ENCODE measurements around the gene SLFN14. TPM values are rescaled to one million over a fixed set of nuclear protein-coding genes. Genes with fewer than 3 reads are reported as not detected.

SLFN14 gene
- total and polyA plus RNA-seq, 2 of the 4 experiments (the other 2 are of a cell fraction) = not detected

- H2BK120ac ChIP-seq (ENCODE audit: low read depth, low read length) = no peak within 1 kb of the TSS; the same call in 1 of the 2 replicates
- H3K27me3 ChIP-seq (ENCODE audit: control insufficient read depth, insufficient read depth, low read length) = no peaks in the 10 kb centered on the region; the same call in 1 of the 2 replicates
- H2AFZ ChIP-seq (replicated peaks; ENCODE audit: low read length, poor library complexity) = no peak within 1 kb of the TSS
- DNase-seq (no peak), ATAC-seq (ENCODE audit: low read depth) (no peak)
- no peak within 1 kb of the TSS for H3K4me3 ChIP-seq (ENCODE audit: insufficient read depth, low read depth, low read length)
- H2BK20ac ChIP-seq (ENCODE audit: low read depth, low read length) = no peak within 1 kb of the TSS
- H3K27ac ChIP-seq (ENCODE audit: insufficient read depth, low read length) = no peak within 1 kb of the TSS
- H3K14ac ChIP-seq (replicated peaks; ENCODE audit: low read depth, low read length) = no peak within 1 kb of the TSS
- intact Hi-C loops (cut with micrococcal nuclease) (loop anchor here (2.0 kb wide), 2 partner anchors 105 to 295 kb away; partner anchors contain the start of genes SLFN12 and SLFN5), in situ Hi-C loops (cut with MboI; ENCODE audit: low sequenced_read_pairs) (loop anchor here (5.0 to 25.0 kb wide), 3 partner anchors 225 to 1125 kb away; no protein-coding TSS in a partner anchor), dilution Hi-C loops (cut with HindIII; ENCODE audit: low sequenced_read_pairs, unreplicated experiment) (loop anchor here (25.0 kb wide), 2 partner anchors 225 to 350 kb away; partner anchors contain the start of gene SLC35G3)
- no peak within 1 kb of the TSS for H3K4ac ChIP-seq (ENCODE audit: low read depth, low read length)
- H3K4me1 ChIP-seq (ENCODE audit: control insufficient read depth, insufficient read depth, low read length) = no peaks in the 10 kb centered on the region
- no peak within 1 kb of the TSS; the same call in 1 of the 2 replicates for H3K23ac ChIP-seq (ENCODE audit: low read depth, low read length)
- no peak within 1 kb of the TSS for H3K4me2 ChIP-seq (ENCODE audit: low read depth, low read length)
- H2BK5ac ChIP-seq (ENCODE audit: low read depth, low read length, poor library complexity, severe bottlenecking) = no peak within 1 kb of the TSS
- no peak within 1 kb of the TSS for H2BK15ac ChIP-seq (ENCODE audit: low read depth, low read length)
- no peak within 1 kb of the TSS for H4K91ac ChIP-seq (ENCODE audit: insufficient read depth, low read depth, low read length)
- no peak within 1 kb of the TSS for H3K56ac ChIP-seq (ENCODE audit: extremely low read depth, insufficient read depth, low read length)
- ChIA-PET POLR2A (ENCODE audit: unreplicated experiment) (no interaction called here), CTCF (interaction anchor here (1.0 to 3.8 kb wide), 3 partner anchors 12 to 224 kb away, joined by 3 to 18 read pairs (median 3); no protein-coding TSS in a partner anchor)
- no TSS peak for BruUV-seq (replicated peaks)
- no peaks in the 10 kb centered on the region for H3K9me1 ChIP-seq (ENCODE audit: insufficient read depth, low read length)
- H3K18ac ChIP-seq (ENCODE audit: low read depth, low read length) = no peak within 1 kb of the TSS
- H4K8ac ChIP-seq (ENCODE audit: low read depth in 2 of 2, low read length in 2 of 2) = no peak within 1 kb of the TSS
- no peaks in the 10 kb centered on the region for H3K79me1 ChIP-seq (ENCODE audit: low read depth in 1 of 2, low read length in 2 of 2)
- no peaks in the 10 kb centered on the region for H3K9me3 ChIP-seq (ENCODE audit: control insufficient read depth, insufficient read depth, low read length)
- no peak within 1 kb of the TSS for H3K9ac ChIP-seq (ENCODE audit: low read depth, low read length)
- no peak within 1 kb of the TSS for H4K5ac ChIP-seq (ENCODE audit: low read depth, low read length)
- no peak within 1 kb of the TSS for H2AK9ac ChIP-seq (replicated peaks; ENCODE audit: low read depth, low read length, poor library complexity)
- no CpG with 5 or more reads among the region's 2 CpGs for WGBS, 2 experiments (ENCODE audit: extremely low coverage in 2 of 2, insufficient read length in 1 of 2)
- no peaks in the 10 kb centered on the region for H4K20me1 ChIP-seq (ENCODE audit: insufficient read depth, low read length)
- H2AK5ac ChIP-seq (ENCODE audit: low read depth, low read length) = no peak within 1 kb of the TSS
- no peak for TF ChIP-seq RCOR1 (IDR thresholded peaks at IDR 0.05; ENCODE audit: insufficient replicate concordance, low read length)
- TF ChIP-seq USF2 (IDR thresholded peaks at IDR 0.05; ENCODE audit: low read depth, low read length) = no peak
- TF ChIP-seq NFE2L2 (IDR thresholded peaks at IDR 0.05; ENCODE audit: low read depth, low read length) = no peak
- no peak for TF ChIP-seq CEBPB (IDR thresholded peaks at IDR 0.05; ENCODE audit: low read depth, low read length)
- no peak for TF ChIP-seq MXI1 (IDR thresholded peaks at IDR 0.05; ENCODE audit: borderline replicate concordance, low read depth, low read length)
- no peak for TF ChIP-seq MAZ (IDR thresholded peaks at IDR 0.05; ENCODE audit: borderline replicate concordance, low read depth, low read length)
- no peak for TF ChIP-seq RAD21 (IDR thresholded peaks at IDR 0.05; ENCODE audit: low read length)
- TF ChIP-seq BHLHE40 (IDR thresholded peaks at IDR 0.05; ENCODE audit: low read depth, low read length) = no peak
- no peak for TF ChIP-seq CHD1 (IDR thresholded peaks at IDR 0.05; ENCODE audit: low read depth, low read length)
- no peak for TF ChIP-seq RFX5 (IDR thresholded peaks at IDR 0.05; ENCODE audit: low read depth, low read length)
- no peak for TF ChIP-seq MAFK (IDR thresholded peaks at IDR 0.05; ENCODE audit: low read depth, low read length)
- TF ChIP-seq FOS (IDR thresholded peaks at IDR 0.05; ENCODE audit: low read depth, low read length) = no peak
- no peaks in the 10 kb centered on the region for H3K36me3 ChIP-seq (ENCODE audit: control insufficient read depth, insufficient read depth, low read length)
Observed at GRCh38 chr17:35537601-35538141, 22.9 kb downstream of the SLFN14 start, which contains the start of gene SLFN12L. SLFN12L (minus strand) TSS chr17:35537678; CDS start chr17:35522364, 15,314 bp downstream.

Measured in IMR-90 (cell line).